Tibial nerve (tissue), 4 donors: ENCODE data around the gene SNX24. TPM values are rescaled to one million over a fixed set of nuclear protein-coding genes. Genes with fewer than 3 reads are reported as not detected.

Source experiments
- DNase-seq, 2 donors: peaks; one replicate each; pipeline ENCODE4 v3.0.0-alpha.2; 2019; ENCODE audit warnings: low spot score in 2 of 2
- H3K27ac ChIP-seq, 4 donors: fragments of 200-600 bp; sonication (generic) in 3 of 4; one replicate each; pipeline ENCODE4 v1.5.1; 2017 to 2019; ENCODE audit warnings: mild to moderate bottlenecking in 1 of 4
- H3K27me3 ChIP-seq, 2 donors: fragments of 200-600 bp; sonication (generic) in 1 of 2; one replicate each; pipeline versions ENCODE4 v1.5.1 to v1.6.0; 2017 to 2019
- H3K36me3 ChIP-seq, 3 donors: fragments of 200-600 bp; sonication (generic); one replicate each; pipeline ENCODE4 v1.5.1; 2018 to 2019
- H3K4me1 ChIP-seq, 4 donors: fragments of 200-600 bp; sonication (generic) in 3 of 4; one replicate each; pipeline ENCODE4 v1.5.1; 2017 to 2019
- H3K4me3 ChIP-seq, 4 donors: fragments of 200-600 bp; sonication (generic) in 3 of 4; one replicate each; pipeline ENCODE4 v1.5.1; 2017 to 2019; ENCODE audit warnings: mild to moderate bottlenecking in 1 of 4, moderate library complexity in 1 of 4
- H3K9me3 ChIP-seq, 4 donors: fragments of 200-600 bp; sonication (generic) in 3 of 4; one replicate each; pipeline ENCODE4 v1.5.1; 2017 to 2019
- CTCF ChIP-seq, 5 experiments: fragments of 200-600 bp in 3 of 5; fragments of 450-650 bp in 2 of 5; sonication (generic) in 3 of 5; IDR thresholded peaks; one replicate each; pipeline ENCODE4 v1.5.1; 2016 to 2019; ENCODE audit warnings: antibody characterized with exemption in 5 of 5, mild to moderate bottlenecking in 3 of 5, moderate library complexity in 2 of 5
- EP300 ChIP-seq, 2 donors: sonication (generic); formaldehyde crosslinking; IDR thresholded peaks; one replicate each; pipeline ENCODE4 v1.6.1; 2017; ENCODE audit warnings: antibody characterized with exemption in 2 of 2, mild to moderate bottlenecking in 1 of 2
- POLR2A ChIP-seq, 2 donors: fragments of 450-650 bp; IDR thresholded peaks; one replicate each; pipeline ENCODE4 v1.6.1; 2017; ENCODE audit warnings: antibody characterized with exemption in 2 of 2, mild to moderate bottlenecking in 2 of 2, moderate library complexity in 2 of 2
- WGBS, 2 donors: methylation state at CpG; one replicate each; pipeline ENCODE4 v1.1.5; 2018; 5-methylcytosine and 5-hydroxymethylcytosine counted together
- total RNA-seq, 4 donors: library from RNA; depleted of rRNA; stranded (reverse); fragments of >200 nt; gene quantifications; one replicate each; pipeline ENCODE4 v1.1.0, GENCODE V29; 2016

Gene SNX24
- total RNA-seq, 4 donors from 2014 or later, result 32.0 to 69.5 (median 51.1) TPM

DNA sequence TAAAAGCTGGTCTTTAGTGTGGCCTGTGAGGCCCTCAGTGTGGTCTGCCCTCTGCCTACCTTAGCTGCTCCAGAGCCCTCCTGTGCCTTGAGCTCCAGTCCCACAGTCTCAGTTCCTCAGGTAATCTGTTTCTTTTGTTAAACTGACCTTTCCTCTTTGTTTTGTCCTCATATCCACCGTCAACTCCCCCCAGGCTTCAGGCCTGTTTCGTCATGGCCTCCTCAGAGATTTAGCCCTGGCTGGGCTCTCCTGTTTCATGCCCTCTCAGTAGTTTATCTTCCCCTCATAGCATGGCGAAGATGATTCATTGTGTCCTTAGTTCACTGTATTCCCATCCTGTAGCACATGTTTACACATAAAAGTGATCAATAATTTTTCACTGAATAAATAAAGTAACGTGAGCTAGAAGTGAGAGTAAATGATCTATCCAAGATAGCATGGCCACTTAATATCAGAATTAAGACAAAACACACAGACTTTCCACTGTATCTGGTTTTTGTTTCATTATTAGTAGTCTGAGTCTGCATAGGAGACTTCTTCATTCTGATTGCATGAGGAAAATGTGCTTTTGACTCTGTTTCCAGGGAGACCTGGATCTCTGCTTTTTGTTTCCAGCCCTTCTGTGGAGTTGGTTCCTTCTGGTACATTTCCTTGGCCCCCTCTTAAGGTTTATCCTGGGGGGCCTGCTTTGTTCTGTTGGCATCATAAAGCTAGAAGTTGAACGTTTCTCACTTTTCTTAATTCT is 70.5 kb downstream of the SNX24 start:
- no peaks in the 10 kb centered on the region for H3K36me3 ChIP-seq
- no peaks in the 10 kb centered on the region for H3K9me3 ChIP-seq
- no peak overlapping the region for H3K27ac ChIP-seq
- DNase-seq, result no peak
- H3K4me1 ChIP-seq, result peaks cover 0 to 15% (median 0%) of the 10 kb centered on the region in 4 donors
- H3K4me3 ChIP-seq, result no peak overlapping the region
- TF ChIP-seq EP300 (IDR thresholded peaks at IDR 0.05) (no peak), POLR2A (IDR thresholded peaks at IDR 0.05) (no peak), CTCF (IDR thresholded peaks at IDR 0.05) (no peak)
- H3K27me3 ChIP-seq, result no peaks in the 10 kb centered on the region
- WGBS, 2 donors, result 72 to 80% methylated on average over 5 of the region's 5 CpGs

GRCh38 chr5:122916490-122916889 is 71.1 kb downstream of the SNX24 start:
- Histone ChIP-seq H3K27ac (no peak overlapping the region), H3K4me1 (peaks cover 0 to 15% (median 0%) of the 10 kb centered on the region in 4 donors), H3K4me3 (no peak overlapping the region), H3K9me3 (no peaks in the 10 kb centered on the region), H3K27me3 (no peaks in the 10 kb centered on the region), H3K36me3 (no peaks in the 10 kb centered on the region)
- TF ChIP-seq CTCF (IDR thresholded peaks at IDR 0.05) (no peak), EP300 (IDR thresholded peaks at IDR 0.05) (no peak), POLR2A (IDR thresholded peaks at IDR 0.05) (no peak)
- 89 to 96% methylated on average over 1 of the region's 1 CpG for WGBS, 2 donors
- DNase-seq, result no peak

DNA sequence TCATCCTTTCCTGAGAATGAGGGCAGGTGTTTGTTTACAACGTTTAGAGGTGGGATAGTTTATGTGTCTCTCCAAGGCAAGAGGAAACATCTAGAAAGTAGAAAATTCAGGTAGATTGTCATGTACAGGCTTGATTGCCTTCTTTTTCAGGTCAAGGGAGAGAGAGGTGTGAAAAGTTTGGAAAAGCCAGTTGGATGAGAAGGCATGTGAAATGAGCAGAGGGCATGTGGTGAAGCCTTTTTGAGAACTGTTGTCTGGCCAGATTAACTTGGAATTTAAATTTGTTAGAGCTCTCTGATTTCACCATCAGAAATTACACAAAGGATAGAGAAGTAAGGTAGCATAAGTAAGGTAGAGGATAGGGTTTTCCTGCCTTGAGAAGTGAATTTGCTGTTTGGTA is 74.6 kb downstream of the SNX24 start:
- no peaks in the 10 kb centered on the region for H3K27me3 ChIP-seq
- peaks cover 0 to 12% (median 0%) of the 10 kb centered on the region in 4 donors for H3K4me1 ChIP-seq
- no peak overlapping the region for H3K27ac ChIP-seq
- no peaks in the 10 kb centered on the region for H3K36me3 ChIP-seq
- H3K4me3 ChIP-seq, result no peak overlapping the region
- 68 to 79% methylated on average over 1 of the region's 1 CpG for WGBS, 2 donors
- TF ChIP-seq CTCF (IDR thresholded peaks at IDR 0.05), result no peak
- TF ChIP-seq EP300 (IDR thresholded peaks at IDR 0.05), result no peak
- TF ChIP-seq POLR2A (IDR thresholded peaks at IDR 0.05), result no peak
- H3K9me3 ChIP-seq, result no peaks in the 10 kb centered on the region
- DNase-seq, result no peak

- no peak for DNase-seq
- TF ChIP-seq EP300 (IDR thresholded peaks at IDR 0.05) (no peak), POLR2A (IDR thresholded peaks at IDR 0.05) (no peak), CTCF (IDR thresholded peaks at IDR 0.05) (no peak)
- Histone ChIP-seq H3K4me1 (no peaks in the 10 kb centered on the region), H3K27ac (no peak overlapping the region), H3K27me3 (no peaks in the 10 kb centered on the region), H3K36me3 (no peaks in the 10 kb centered on the region), H3K4me3 (no peak overlapping the region), H3K9me3 (no peaks in the 10 kb centered on the region)
- WGBS, 2 donors, result 46 to 54% methylated on average over 4 of the region's 4 CpGs
These were observed 76.4 kb downstream of the SNX24 start for GRCh38 chr5:122921826-122922225.

- no peaks in the 10 kb centered on the region for H3K4me1 ChIP-seq
- H3K27me3 ChIP-seq, result no peaks in the 10 kb centered on the region
- H3K27ac ChIP-seq, result no peak overlapping the region
- DNase-seq, result no peak
- TF ChIP-seq POLR2A (IDR thresholded peaks at IDR 0.05) (no peak), CTCF (IDR thresholded peaks at IDR 0.05) (no peak), EP300 (IDR thresholded peaks at IDR 0.05) (no peak)
- WGBS, 2 donors, result 67 to 81% methylated on average over 5 of the region's 5 CpGs
- no peaks in the 10 kb centered on the region for H3K9me3 ChIP-seq
- H3K4me3 ChIP-seq, result no peak overlapping the region
- H3K36me3 ChIP-seq, result no peaks in the 10 kb centered on the region
These were observed 78.8 kb downstream of the SNX24 start for GRCh38 chr5:122924203-122924602.
